ENCODE measurements around the gene ADCY4. TPM values are rescaled to one million over a fixed set of nuclear protein-coding genes. Genes with fewer than 3 reads are reported as not detected.

The ADCY4 gene
- total and polyA plus RNA-seq, 4 donors, result 3.5 to 16.0 (median 10.5) TPM

DNA sequence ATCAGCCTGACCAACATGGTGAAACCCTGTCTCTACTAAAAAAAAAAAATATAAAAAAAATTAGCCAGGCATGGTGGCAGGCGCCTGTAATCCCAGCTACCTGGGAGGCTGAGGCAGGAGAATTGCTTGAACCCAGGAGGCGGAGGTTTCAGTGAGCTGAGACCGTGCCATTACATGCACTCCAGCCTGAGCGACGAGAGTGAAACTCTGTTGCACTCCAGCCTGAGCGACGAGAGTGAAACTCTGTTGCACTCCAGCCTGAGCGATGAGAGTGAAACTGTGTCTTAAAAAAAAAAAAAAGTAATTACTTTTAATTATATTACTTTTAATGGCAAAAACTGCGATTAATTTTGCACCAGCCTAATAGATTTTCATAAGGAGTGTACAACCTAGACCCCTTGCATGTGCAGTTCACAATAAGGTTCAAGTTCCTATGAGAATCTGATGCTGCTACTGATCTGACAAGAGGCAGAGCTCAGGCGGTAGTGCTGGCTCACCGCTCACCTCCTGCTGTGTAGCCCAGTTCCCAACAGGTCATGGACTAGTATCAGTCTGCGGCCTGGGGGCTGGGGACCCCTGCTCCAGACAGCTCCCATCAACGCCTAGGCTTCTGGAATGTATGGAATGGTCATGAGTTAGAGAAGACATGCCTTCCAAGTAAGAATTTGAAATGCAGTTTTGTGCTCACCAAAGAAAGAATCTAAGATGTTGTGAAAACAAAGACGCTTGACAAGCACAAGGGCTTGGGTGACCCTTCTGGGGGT lies 13.5 kb downstream of the ADCY4 start:
- Histone ChIP-seq H3K4me1 (ENCODE audit: control insufficient read depth, insufficient read depth, low read length) (no peaks in the 10 kb centered on the region), H3K27me3 (ENCODE audit: control insufficient read depth, insufficient read depth, low read length) (peaks cover 44% of the 10 kb centered on the region), H3K4me3 (ENCODE audit: low read depth, low read length) (no peak overlapping the region), H3K9me3 (ENCODE audit: control insufficient read depth, insufficient read depth, low read length) (no peaks in the 10 kb centered on the region), H3K27ac (ENCODE audit: low read depth, low read length) (no peak overlapping the region), H3K36me3 (ENCODE audit: control insufficient read depth, insufficient read depth, low read length) (no peaks in the 10 kb centered on the region)
- DNase-seq (ENCODE audit: low read depth in 4 of 6, low spot score in 6 of 6), result no peak
- 81% methylated on average over 8 of the region's 14 CpGs for WGBS (ENCODE audit: insufficient coverage)

DNA sequence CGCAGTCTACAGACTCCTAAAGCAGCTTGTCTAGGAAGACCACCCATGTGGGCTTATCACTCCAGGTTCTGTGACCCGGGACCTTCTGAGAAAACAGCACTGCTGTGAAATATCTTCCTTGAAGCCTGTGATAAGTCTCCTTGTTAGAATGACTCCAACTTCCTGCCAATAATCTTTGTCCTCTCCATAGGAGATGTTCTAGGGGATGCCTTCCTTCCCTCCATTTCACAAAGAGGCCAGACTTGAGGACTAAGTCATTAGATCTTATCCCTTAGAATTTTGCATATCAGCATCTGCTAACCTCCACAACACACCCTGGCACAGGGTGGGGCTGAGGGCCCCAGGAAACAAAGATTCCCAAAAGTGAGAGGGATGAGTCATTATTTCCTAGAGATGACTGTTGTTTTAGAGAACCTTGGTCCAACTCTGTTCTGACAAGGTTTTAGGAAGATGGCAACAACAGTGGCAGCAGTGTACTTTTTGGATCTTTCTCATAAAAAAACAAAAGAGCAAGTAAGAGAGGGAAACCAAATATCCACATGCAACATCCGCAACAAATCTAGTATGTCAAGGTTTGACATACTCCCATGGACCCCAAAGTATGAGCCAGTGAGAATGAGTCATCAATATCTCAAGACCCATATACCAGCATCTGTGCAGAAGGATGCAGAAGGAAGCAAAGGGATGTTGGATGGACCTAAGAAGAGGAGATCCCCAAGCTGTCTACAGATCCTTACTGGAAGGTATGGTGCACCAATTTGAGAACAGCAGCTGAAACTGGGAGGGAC lies 17.5 kb downstream of the ADCY4 start:
- H3K27ac ChIP-seq (ENCODE audit: low read depth, low read length), result no peak overlapping the region
- no peaks in the 10 kb centered on the region for H3K9me3 ChIP-seq (ENCODE audit: control insufficient read depth, insufficient read depth, low read length)
- 86% methylated on average over 2 of the region's 3 CpGs for WGBS (ENCODE audit: insufficient coverage)
- no peak overlapping the region for H3K4me3 ChIP-seq (ENCODE audit: low read depth, low read length)
- H3K36me3 ChIP-seq (ENCODE audit: control insufficient read depth, insufficient read depth, low read length), result no peaks in the 10 kb centered on the region
- DNase-seq (ENCODE audit: low read depth in 4 of 6, low spot score in 6 of 6), result no peak
- peaks cover 19% of the 10 kb centered on the region for H3K4me1 ChIP-seq (ENCODE audit: control insufficient read depth, insufficient read depth, low read length)
- peaks cover 52% of the 10 kb centered on the region for H3K27me3 ChIP-seq (ENCODE audit: control insufficient read depth, insufficient read depth, low read length)

DNA sequence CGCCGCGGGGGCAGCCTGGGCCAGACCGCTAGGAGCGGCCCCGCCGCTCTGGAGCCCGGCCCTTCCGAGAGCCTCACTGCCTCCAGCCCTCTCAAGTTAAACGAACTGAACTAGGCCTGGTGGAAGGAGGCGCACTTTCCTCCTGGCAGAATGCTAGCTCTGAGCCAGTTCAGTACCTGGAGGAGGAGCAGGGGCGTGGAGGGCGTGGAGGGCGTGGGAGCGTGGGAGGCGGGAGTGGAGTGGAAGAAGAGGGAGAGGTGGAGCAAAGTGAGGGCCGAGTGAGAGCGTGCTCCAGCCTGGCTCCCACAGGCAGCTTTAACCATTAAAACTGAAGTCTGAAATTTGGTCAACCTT lies 18.3 kb downstream of the ADCY4 start:
- no peak overlapping the region for H3K27ac ChIP-seq (ENCODE audit: low read depth, low read length)
- H3K9me3 ChIP-seq (ENCODE audit: control insufficient read depth, insufficient read depth, low read length), result no peaks in the 10 kb centered on the region
- WGBS (ENCODE audit: insufficient coverage), result 41% methylated on average over 15 of the region's 18 CpGs
- no peak for DNase-seq (ENCODE audit: low read depth in 4 of 6, low spot score in 6 of 6)
- no peak overlapping the region for H3K4me3 ChIP-seq (ENCODE audit: low read depth, low read length)
- H3K36me3 ChIP-seq (ENCODE audit: control insufficient read depth, insufficient read depth, low read length), result peaks cover under 1% of the 10 kb centered on the region
- H3K27me3 ChIP-seq (ENCODE audit: control insufficient read depth, insufficient read depth, low read length), result peaks cover 51% of the 10 kb centered on the region
- peaks cover 21% of the 10 kb centered on the region for H3K4me1 ChIP-seq (ENCODE audit: control insufficient read depth, insufficient read depth, low read length)

DNA sequence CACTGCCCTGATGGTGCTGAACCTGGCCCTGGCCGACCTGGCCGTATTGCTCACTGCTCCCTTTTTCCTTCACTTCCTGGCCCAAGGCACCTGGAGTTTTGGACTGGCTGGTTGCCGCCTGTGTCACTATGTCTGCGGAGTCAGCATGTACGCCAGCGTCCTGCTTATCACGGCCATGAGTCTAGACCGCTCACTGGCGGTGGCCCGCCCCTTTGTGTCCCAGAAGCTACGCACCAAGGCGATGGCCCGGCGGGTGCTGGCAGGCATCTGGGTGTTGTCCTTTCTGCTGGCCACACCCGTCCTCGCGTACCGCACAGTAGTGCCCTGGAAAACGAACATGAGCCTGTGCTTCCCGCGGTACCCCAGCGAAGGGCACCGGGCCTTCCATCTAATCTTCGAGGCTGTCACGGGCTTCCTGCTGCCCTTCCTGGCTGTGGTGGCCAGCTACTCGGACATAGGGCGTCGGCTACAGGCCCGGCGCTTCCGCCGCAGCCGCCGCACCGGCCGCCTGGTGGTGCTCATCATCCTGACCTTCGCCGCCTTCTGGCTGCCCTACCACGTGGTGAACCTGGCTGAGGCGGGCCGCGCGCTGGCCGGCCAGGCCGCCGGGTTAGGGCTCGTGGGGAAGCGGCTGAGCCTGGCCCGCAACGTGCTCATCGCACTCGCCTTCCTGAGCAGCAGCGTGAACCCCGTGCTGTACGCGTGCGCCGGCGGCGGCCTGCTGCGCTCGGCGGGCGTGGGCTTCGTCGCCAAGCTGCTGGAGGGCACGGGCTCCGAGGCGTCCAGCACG lies 18.9 kb downstream of the ADCY4 start:
- peak in 1 of 6 donors; percentile 21 for DNase-seq (ENCODE audit: low read depth in 4 of 6, low spot score in 6 of 6)
- no peaks in the 10 kb centered on the region for H3K9me3 ChIP-seq (ENCODE audit: control insufficient read depth, insufficient read depth, low read length)
- no peak overlapping the region for H3K4me3 ChIP-seq (ENCODE audit: low read depth, low read length)
- H3K27me3 ChIP-seq (ENCODE audit: control insufficient read depth, insufficient read depth, low read length), result peaks cover 51% of the 10 kb centered on the region
- H3K36me3 ChIP-seq (ENCODE audit: control insufficient read depth, insufficient read depth, low read length), result peaks cover 5% of the 10 kb centered on the region
- 29% methylated on average over 70 of the region's 70 CpGs for WGBS (ENCODE audit: insufficient coverage)
- H3K4me1 ChIP-seq (ENCODE audit: control insufficient read depth, insufficient read depth, low read length), result peaks cover 26% of the 10 kb centered on the region
- no peak overlapping the region for H3K27ac ChIP-seq (ENCODE audit: low read depth, low read length)

DNA sequence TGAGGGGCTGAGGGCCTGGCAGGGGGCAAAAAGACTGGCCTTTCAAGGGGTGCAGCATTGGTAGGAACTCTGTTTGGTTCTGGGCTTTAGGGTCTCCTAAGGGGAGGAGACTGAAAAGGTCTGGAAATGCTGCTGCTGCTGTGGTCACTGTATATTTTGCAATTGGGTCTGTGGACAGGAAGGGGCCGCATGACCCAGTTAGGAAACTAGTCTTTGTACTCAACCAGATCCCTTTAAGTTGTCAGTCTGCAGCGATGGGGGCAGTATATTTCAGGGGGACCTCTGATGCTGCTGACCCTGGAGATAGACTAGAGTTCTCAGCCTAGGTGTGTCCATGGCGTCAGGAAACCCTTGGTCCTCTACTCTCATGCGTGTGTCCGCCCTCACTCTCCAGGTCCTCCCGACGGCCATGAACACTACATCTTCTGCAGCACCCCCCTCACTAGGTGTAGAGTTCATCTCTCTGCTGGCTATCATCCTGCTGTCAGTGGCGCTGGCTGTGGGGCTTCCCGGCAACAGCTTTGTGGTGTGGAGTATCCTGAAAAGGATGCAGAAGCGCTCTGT lies 19.5 kb downstream of the ADCY4 start:
- H3K9me3 ChIP-seq (ENCODE audit: control insufficient read depth, insufficient read depth, low read length), result no peaks in the 10 kb centered on the region
- peaks cover 51% of the 10 kb centered on the region for H3K27me3 ChIP-seq (ENCODE audit: control insufficient read depth, insufficient read depth, low read length)
- WGBS (ENCODE audit: insufficient coverage), result 90% methylated on average over 9 of the region's 10 CpGs
- no peak overlapping the region for H3K27ac ChIP-seq (ENCODE audit: low read depth, low read length)
- no peak for DNase-seq (ENCODE audit: low read depth in 4 of 6, low spot score in 6 of 6)
- H3K4me1 ChIP-seq (ENCODE audit: control insufficient read depth, insufficient read depth, low read length), result peaks cover 33% of the 10 kb centered on the region
- no peak overlapping the region for H3K4me3 ChIP-seq (ENCODE audit: low read depth, low read length)
- H3K36me3 ChIP-seq (ENCODE audit: control insufficient read depth, insufficient read depth, low read length), result peaks cover 5% of the 10 kb centered on the region

DNA sequence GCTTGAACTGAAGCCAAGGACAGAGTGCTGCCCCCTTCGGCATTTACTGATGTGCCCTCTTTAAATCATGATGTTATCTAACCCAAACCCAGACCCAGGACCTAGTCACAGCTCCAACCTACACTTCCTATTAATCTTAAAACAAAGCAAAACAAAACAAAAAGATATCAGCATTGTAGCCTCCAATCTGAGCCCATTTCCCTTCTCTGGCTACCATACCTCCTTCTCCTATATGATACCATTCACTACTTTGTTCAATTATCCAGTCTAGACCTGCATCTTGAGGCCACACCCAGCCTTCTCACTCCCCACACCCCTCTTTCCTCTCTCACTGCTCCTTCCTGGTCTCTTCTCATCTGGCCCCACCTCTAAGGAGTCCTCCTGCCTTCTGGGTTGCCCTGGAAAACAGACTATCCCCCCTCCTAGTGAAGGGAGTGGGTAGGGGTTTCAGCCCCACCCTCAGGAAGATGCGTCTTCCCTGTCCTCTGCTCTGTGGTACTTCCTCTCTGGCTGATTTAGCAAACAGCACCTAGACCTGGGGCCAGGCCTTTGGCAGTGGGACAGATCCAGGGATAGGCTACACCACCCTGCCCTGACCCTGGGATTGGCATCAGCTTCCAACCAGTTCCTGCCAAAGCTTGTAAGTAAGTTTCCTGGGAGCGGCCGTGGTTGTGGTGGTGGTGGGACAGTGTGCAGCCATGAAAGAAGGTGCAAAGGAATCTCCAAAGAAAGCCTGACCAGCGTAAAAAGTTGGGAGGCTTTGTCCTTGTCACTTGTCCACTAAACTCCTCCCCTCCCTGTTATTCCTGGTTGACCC lies 20.3 kb downstream of the ADCY4 start:
- WGBS (ENCODE audit: insufficient coverage), result 74% methylated on average over 3 of the region's 5 CpGs
- Histone ChIP-seq H3K4me3 (ENCODE audit: low read depth, low read length) (no peak overlapping the region), H3K36me3 (ENCODE audit: control insufficient read depth, insufficient read depth, low read length) (peaks cover 10% of the 10 kb centered on the region), H3K9me3 (ENCODE audit: control insufficient read depth, insufficient read depth, low read length) (no peaks in the 10 kb centered on the region), H3K27ac (ENCODE audit: low read depth, low read length) (no peak overlapping the region), H3K27me3 (ENCODE audit: control insufficient read depth, insufficient read depth, low read length) (peaks cover 44% of the 10 kb centered on the region), H3K4me1 (ENCODE audit: control insufficient read depth, insufficient read depth, low read length) (peaks cover 40% of the 10 kb centered on the region)
- DNase-seq (ENCODE audit: low read depth in 4 of 6, low spot score in 6 of 6), result no peak

DNA sequence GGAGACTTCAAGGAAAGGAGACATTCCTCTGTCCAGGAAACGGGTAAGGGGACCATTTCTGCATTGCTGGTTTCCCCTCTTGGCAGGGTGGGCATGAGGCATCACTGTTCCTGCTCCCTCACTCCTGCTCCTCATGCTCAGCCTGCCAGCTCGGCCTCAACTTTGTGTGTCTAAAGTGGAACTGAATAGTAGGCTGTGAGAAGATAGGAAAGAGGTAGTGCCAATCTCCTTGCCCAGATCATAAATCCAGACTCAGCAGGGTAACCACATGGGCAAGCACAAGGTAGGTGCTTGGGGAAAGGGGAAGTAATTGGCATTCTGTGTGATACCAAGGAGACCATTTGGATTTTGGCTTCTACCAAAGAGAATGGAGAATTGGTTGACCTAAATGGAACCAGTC lies 21.0 kb downstream of the ADCY4 start:
- peaks cover 37% of the 10 kb centered on the region for H3K27me3 ChIP-seq (ENCODE audit: control insufficient read depth, insufficient read depth, low read length)
- no peak overlapping the region for H3K27ac ChIP-seq (ENCODE audit: low read depth, low read length)
- 63% methylated on average over 1 of the region's 2 CpGs for WGBS (ENCODE audit: insufficient coverage)

DNA sequence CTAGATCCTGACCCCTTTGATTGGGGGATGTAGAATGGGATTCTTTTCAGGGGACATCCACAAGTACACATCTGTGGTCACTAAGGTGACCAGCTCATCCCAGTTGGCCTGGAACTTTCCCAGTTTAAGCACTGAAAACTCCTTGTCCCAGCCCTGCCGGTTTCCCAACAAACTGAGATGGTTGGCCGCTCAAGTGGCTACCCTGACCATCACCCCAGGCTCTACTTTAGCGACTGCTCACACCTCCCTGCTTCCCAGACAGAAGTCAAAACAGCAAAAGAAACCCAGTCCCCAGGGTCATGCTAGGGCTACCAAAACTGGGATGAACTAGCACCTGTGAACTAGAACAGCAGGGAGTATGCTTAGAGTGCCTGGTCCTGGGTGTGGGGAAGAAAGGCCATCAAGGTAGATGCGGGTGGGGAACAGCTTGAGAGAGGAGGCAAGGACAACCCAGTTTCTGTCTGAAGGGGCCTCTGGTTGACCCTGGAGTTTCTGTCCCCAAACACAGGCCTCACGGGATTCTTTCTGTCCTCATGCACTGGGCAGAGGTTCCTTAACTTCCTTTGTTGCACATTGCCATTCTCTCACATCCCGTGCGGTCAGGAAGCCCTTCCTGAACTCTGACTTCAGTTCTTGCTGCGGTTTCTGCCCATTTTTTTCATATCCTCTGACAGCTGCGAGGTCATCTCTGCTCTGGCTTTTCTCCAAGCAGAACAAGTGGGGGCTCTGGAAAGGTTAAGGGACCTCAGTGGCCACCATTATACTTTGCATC lies 21.9 kb downstream of the ADCY4 start:
- peaks cover 27% of the 10 kb centered on the region for H3K27me3 ChIP-seq (ENCODE audit: control insufficient read depth, insufficient read depth, low read length)
- WGBS (ENCODE audit: insufficient coverage), result 82% methylated on average over 7 of the region's 9 CpGs
- H3K9me3 ChIP-seq (ENCODE audit: control insufficient read depth, insufficient read depth, low read length), result no peaks in the 10 kb centered on the region
- H3K4me3 ChIP-seq (ENCODE audit: low read depth, low read length), result no peak overlapping the region
- H3K4me1 ChIP-seq (ENCODE audit: control insufficient read depth, insufficient read depth, low read length), result peaks cover 42% of the 10 kb centered on the region
- peaks cover 12% of the 10 kb centered on the region for H3K36me3 ChIP-seq (ENCODE audit: control insufficient read depth, insufficient read depth, low read length)
- no peak for DNase-seq (ENCODE audit: low read depth in 4 of 6, low spot score in 6 of 6)
- no peak overlapping the region for H3K27ac ChIP-seq (ENCODE audit: low read depth, low read length)

More for the DNA sequence above, 21.0 kb downstream of the ADCY4 start:
- peak in 1 of 6 donors; percentile 55 for DNase-seq (ENCODE audit: low read depth in 4 of 6, low spot score in 6 of 6)
- Histone ChIP-seq H3K9me3 (ENCODE audit: control insufficient read depth, insufficient read depth, low read length) (no peaks in the 10 kb centered on the region), H3K4me3 (ENCODE audit: low read depth, low read length) (no peak overlapping the region), H3K36me3 (ENCODE audit: control insufficient read depth, insufficient read depth, low read length) (peaks cover 12% of the 10 kb centered on the region), H3K4me1 (ENCODE audit: control insufficient read depth, insufficient read depth, low read length) (peaks cover 42% of the 10 kb centered on the region)

Measured in spinal cord (tissue), 10 donors.